Nephron progenitor cell (in vitro differentiated cells): ENCODE data around the gene RTN4IP1.

Experiments
- DNase-seq: peaks from one replicate; pipeline ENCODE4 v3.0.0; 2021
- H3K27ac Mint-ChIP-seq: 2 replicates; pipeline ENCODE4 v1.8.0; 2021; ENCODE audit warnings: mild to moderate bottlenecking, moderate library complexity, mixed read lengths
- H3K27me3 Mint-ChIP-seq: 2 replicates; pipeline ENCODE4 v1.8.0; 2021; ENCODE audit warnings: mild to moderate bottlenecking, low read depth, mixed read lengths; ENCODE audit not compliant: poor library complexity
- H3K36me3 Mint-ChIP-seq: 2 replicates; pipeline ENCODE4 v1.8.0; 2021; ENCODE audit warnings: low read depth, mixed read lengths
- H3K4me1 Mint-ChIP-seq: 2 replicates; pipeline ENCODE4 v1.8.0; 2021; ENCODE audit warnings: mixed read lengths
- H3K4me3 Mint-ChIP-seq: 2 replicates; pipeline ENCODE4 v1.8.0; 2021; ENCODE audit warnings: mild to moderate bottlenecking, moderate library complexity, mixed read lengths
- H3K9me3 Mint-ChIP-seq: 2 replicates; pipeline ENCODE4 v1.8.0; 2021; ENCODE audit warnings: mild to moderate bottlenecking, moderate library complexity, mixed read lengths
- TF ChIP-seq, protein P1 (sequence below): fragments of 200-600 bp; sonication (generic); IDR thresholded peaks from 2 replicates; pipeline ENCODE4 v1.5.0; 2021; ENCODE audit warnings: antibody characterized with exemption

Gene RTN4IP1

DNA sequence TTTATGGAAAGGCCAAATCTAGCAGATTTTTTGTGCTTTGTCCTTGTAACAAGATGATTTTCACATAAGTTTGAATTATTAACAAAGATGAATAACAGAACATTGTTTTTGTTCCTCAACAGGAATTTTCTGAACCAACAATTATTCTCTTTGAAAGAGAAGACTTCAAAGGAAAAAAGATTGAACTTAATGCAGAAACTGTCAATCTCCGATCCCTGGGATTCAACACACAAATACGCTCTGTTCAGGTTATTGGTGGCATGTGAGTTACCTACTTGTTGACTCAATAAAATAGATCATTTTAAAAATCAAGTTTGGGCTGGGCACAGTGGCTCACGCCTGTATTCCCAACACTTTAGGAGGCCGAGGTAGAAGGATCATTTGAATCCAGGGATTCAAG lies 70.9 kb downstream of the RTN4IP1 start:
- Mint-ChIP-seq H3K4me3 (no peak overlapping the region), H3K27ac (no peak overlapping the region), H3K36me3 (no peaks in the 10 kb centered on the region), H3K9me3 (no peaks in the 10 kb centered on the region), H3K27me3 (peaks cover 2% of the 10 kb centered on the region), H3K4me1 (peaks cover 13% of the 10 kb centered on the region)
- no peak for DNase-seq
- TF ChIP-seq, protein P1, sequence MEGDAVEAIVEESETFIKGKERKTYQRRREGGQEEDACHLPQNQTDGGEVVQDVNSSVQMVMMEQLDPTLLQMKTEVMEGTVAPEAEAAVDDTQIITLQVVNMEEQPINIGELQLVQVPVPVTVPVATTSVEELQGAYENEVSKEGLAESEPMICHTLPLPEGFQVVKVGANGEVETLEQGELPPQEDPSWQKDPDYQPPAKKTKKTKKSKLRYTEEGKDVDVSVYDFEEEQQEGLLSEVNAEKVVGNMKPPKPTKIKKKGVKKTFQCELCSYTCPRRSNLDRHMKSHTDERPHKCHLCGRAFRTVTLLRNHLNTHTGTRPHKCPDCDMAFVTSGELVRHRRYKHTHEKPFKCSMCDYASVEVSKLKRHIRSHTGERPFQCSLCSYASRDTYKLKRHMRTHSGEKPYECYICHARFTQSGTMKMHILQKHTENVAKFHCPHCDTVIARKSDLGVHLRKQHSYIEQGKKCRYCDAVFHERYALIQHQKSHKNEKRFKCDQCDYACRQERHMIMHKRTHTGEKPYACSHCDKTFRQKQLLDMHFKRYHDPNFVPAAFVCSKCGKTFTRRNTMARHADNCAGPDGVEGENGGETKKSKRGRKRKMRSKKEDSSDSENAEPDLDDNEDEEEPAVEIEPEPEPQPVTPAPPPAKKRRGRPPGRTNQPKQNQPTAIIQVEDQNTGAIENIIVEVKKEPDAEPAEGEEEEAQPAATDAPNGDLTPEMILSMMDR = no peak

DNA sequence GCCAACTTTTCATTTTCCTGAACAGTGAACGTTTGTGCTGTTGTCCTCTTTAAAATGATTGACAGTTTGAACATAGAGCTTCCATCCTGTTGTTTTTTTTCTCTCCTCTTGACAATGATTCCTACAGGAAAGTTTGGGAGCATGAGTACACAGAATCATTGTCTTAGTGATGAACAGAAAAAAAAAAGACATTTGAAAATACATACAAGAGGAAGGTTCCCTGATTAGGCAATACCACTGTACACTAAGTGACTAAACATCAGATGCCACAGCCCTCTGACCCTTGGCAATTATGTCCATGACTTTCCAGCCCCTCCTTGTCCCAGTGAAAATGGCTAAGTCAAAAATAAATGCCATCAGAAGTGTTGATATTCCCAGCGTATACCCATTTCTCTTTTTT lies 71.5 kb downstream of the RTN4IP1 start:
- DNase-seq = no peak
- Mint-ChIP-seq H3K36me3 (no peaks in the 10 kb centered on the region), H3K27me3 (peaks cover 3% of the 10 kb centered on the region), H3K4me3 (no peak overlapping the region), H3K4me1 (peaks cover 13% of the 10 kb centered on the region), H3K9me3 (no peaks in the 10 kb centered on the region), H3K27ac (no peak overlapping the region)
- TF ChIP-seq, protein P1 = no peak

DNA sequence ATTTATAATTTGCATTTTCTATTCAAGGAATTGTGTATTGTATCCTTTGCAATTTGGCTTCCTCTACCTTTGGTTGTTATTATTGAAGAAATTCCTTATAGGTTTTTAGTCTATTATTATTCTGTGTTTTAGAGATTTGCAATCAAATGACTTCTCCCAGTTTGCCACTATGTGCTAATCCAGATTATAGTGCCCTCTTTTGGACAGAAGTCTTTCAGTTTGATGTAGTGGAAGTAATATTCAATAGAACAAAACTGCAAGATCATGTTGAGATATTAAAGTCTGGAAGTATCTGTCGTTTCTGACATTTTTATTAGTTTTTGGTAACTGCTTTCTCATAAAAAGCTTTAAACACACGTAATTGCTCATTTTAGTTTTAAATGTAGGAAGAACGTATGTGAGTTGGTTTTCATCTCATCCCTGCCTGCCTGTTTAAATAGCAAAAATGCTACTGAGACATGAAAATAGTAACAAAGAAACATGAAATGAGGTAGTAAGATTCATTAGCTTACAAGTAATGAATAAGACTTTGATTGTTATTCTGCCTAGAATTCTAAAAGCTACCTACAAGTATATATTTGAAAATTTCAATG lies 72.8 kb downstream of the RTN4IP1 start:
- no peak for DNase-seq
- peaks cover 3% of the 10 kb centered on the region for H3K27me3 Mint-ChIP-seq
- H3K4me1 Mint-ChIP-seq = peaks cover 6% of the 10 kb centered on the region
- no peaks in the 10 kb centered on the region for H3K36me3 Mint-ChIP-seq
- H3K9me3 Mint-ChIP-seq = no peaks in the 10 kb centered on the region
- TF ChIP-seq, protein P1 = no peak
- no peak overlapping the region for H3K4me3 Mint-ChIP-seq
- no peak overlapping the region for H3K27ac Mint-ChIP-seq

DNA sequence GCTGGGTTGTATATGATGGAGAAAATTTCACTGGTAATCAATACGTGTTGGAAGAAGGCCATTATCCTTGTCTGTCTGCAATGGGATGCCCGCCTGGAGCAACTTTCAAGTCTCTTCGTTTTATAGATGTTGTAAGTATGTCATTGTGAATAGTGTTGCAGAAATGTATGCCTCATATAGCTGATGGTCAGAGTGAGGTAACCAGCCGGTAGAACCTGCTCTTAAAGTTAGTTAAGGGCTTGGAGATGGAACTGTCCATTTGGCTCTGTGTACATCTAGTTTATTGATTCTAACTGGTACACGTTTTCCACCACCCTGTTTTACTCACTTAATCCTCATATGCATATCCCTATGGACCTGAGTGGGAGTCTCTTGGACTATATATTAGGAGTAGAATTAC lies 73.5 kb downstream of the RTN4IP1 start:
- Mint-ChIP-seq H3K4me1 (no peaks in the 10 kb centered on the region), H3K4me3 (no peak overlapping the region), H3K36me3 (no peaks in the 10 kb centered on the region), H3K27me3 (peaks cover 3% of the 10 kb centered on the region), H3K27ac (no peak overlapping the region), H3K9me3 (no peaks in the 10 kb centered on the region)
- DNase-seq = no peak
- TF ChIP-seq, protein P1 = no peak

DNA sequence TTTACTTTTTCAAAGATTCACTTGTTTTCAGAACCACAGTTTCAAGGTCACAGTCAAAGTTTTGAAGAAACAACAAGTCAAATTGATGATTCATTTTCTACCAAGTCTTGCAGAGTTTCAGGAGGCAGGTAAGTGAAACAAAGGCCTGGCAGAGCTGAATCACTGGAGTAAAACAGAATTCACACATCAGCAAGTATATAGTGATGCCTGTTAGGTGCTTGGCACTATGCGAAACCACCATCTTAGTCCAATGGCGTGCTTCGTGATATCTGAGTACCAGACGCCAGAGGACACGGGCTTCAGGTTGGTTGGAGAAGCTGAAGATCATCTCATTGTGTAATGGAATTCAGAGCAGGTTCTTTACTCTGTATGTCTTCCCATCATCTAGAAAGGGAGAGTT lies 75.9 kb downstream of the RTN4IP1 start:
- TF ChIP-seq, protein P1 = no peak

DNA sequence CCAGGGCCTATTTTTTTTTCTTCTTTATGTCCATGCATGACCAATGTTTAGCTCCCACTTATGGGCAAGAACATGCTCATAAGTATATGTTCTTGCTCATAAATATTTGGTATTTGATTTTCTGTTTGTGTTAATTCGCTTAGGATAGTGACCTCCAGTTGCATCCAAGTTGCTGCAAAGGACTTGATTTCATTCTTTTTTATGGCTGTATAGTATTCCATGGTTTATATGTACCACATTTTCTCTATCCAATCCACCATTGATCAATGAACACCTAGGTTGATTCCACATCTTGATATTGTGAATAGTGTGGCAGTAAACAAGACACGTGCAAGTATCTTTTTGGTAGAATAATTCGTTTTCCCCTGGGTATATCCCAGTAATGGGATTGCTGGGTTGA lies 78.1 kb downstream of the RTN4IP1 start:
- Mint-ChIP-seq H3K27me3 (peaks cover 3% of the 10 kb centered on the region), H3K27ac (no peak overlapping the region), H3K36me3 (no peaks in the 10 kb centered on the region), H3K4me3 (no peak overlapping the region), H3K9me3 (no peaks in the 10 kb centered on the region), H3K4me1 (peaks cover 15% of the 10 kb centered on the region)
- DNase-seq = no peak
- TF ChIP-seq, protein P1 = no peak

More for the DNA sequence above, 75.9 kb downstream of the RTN4IP1 start:
- Mint-ChIP-seq H3K9me3 (no peaks in the 10 kb centered on the region), H3K36me3 (no peaks in the 10 kb centered on the region), H3K4me1 (peaks cover 2% of the 10 kb centered on the region), H3K4me3 (no peak overlapping the region), H3K27me3 (peaks cover 3% of the 10 kb centered on the region), H3K27ac (no peak overlapping the region)
- no peak for DNase-seq
